PFSK-1 (cell line): ENCODE measurements around the gene UTP14C.

Source experiments
- POLR2AphosphoS5 ChIP-seq: IDR thresholded peaks from 2 replicates; pipeline ENCODE4 v1.6.1; 2012; ENCODE audit warnings: low read depth, mild to moderate bottlenecking, control low read depth, low read length, moderate library complexity
- TAF1 ChIP-seq: IDR thresholded peaks from 2 replicates; pipeline ENCODE4 v1.6.1; 2012; ENCODE audit warnings: low read length, control low read depth, borderline replicate concordance; ENCODE audit not compliant: insufficient read depth

- TF ChIP-seq TAF1: no peak
- TF ChIP-seq POLR2AphosphoS5: no peak
Measured at GRCh38 chr13:51997641-51998330, 26.7 kb upstream of the UTP14C start.
